Ovary (tissue), 9 donors: ENCODE results near the gene PARG. TPM values are rescaled to one million over a fixed set of nuclear protein-coding genes. Genes with fewer than 3 reads are reported as not detected.

Experiments used
- DNase-seq, 5 donors: peaks; one replicate each; pipeline ENCODE4 v3.0.0-alpha.2; 2019 to 2020
- H3K27ac ChIP-seq, 2 donors: fragments of 200-600 bp; one replicate each; pipeline versions ENCODE4 v1.5.1 to v1.8.0; 2019 to 2022
- H3K27me3 ChIP-seq: fragments of 200-600 bp; one replicate; pipeline ENCODE4 v1.8.0; 2022
- H3K36me3 ChIP-seq: fragments of 200-600 bp; sonication (generic); one replicate; pipeline ENCODE4 v1.5.1; 2019
- H3K4me1 ChIP-seq: one replicate; pipeline ENCODE4 v1.8.1; 2013; ENCODE audit warnings: mild to moderate bottlenecking, moderate library complexity; ENCODE audit not compliant: insufficient read depth
- H3K4me3 ChIP-seq: fragments of 200-600 bp; sonication (generic); one replicate; pipeline ENCODE4 v1.5.1; 2017
- H3K9me3 ChIP-seq, 2 donors: fragments of 200-600 bp in 1 of 2; sonication (generic) in 1 of 2; one replicate each; pipeline versions ENCODE4 v1.5.1 to v1.8.1; 2013 to 2019; ENCODE audit warnings: mild to moderate bottlenecking in 1 of 2, moderate library complexity in 1 of 2
- EP300 ChIP-seq: sonication (generic); formaldehyde crosslinking; IDR thresholded peaks from one replicate; pipeline ENCODE4 v1.6.1; 2017; ENCODE audit warnings: antibody characterized with exemption
- POLR2A ChIP-seq: fragments of 450-650 bp; IDR thresholded peaks from one replicate; pipeline ENCODE4 v1.6.1; 2017; ENCODE audit warnings: antibody characterized with exemption, mild to moderate bottlenecking, moderate library complexity
- WGBS, 3 donors: extraction: QIAGEN DNeasy Blood & Tissue Kit in 1 of 3; methylation state at CpG; one replicate each; pipeline versions ENCODE4 v1.1.5 to v1.1.7; 2013 to 2017; 5-methylcytosine and 5-hydroxymethylcytosine counted together
- intact Hi-C, 4 donors: fragments of 100-400 bp; cut with DNase I; formaldehyde crosslinking; loops; one replicate each; pipeline versions ENCODE4 v1.11.0 to v1.15.1; 2022 to 2023
- polyA plus RNA-seq, 2 donors: library from polyadenylated mRNA; stranded (reverse); fragments of 200-250 nt in 1 of 2; fragments of 350-450 nt in 1 of 2; fragmentation: Illumina TruSeq in 1 of 2; extraction: RNeasy Lipid Tissue Mini Kit (QIAGEN cat#74804) in 1 of 2; gene quantifications; one replicate each; pipeline ENCODE4 v1.2.3, GENCODE V29; 2013 to 2014
- small RNA-seq: library from RNA; depleted of rRNA; stranded (forward); fragments of <200 nt; gene quantifications from one replicate; pipeline ENCODE3, GENCODE V24; 2016
- total RNA-seq, 7 donors: library from RNA; depleted of rRNA in 2 of 7; stranded (reverse); fragments of >200 nt in 2 of 7; fragmentation: NEBNext Ultra II Directional in 3 of 7; extraction: Animal tissue kit (Norgen Biotek cat#: 25700) in 3 of 7; gene quantifications; one replicate each; pipeline versions ENCODE4 v1.1.0 to v1.2.4, GENCODE V29; 2016 to 2023
- TF ChIP-seq, protein P1 (sequence below), 3 donors: fragments of 450-650 bp in 2 of 3; fragments of 200-600 bp in 1 of 3; IDR thresholded peaks; one replicate each; pipeline versions ENCODE4 v1.5.1 to v1.8.0; 2016 to 2022; ENCODE audit warnings: antibody characterized with exemption in 3 of 3, mild to moderate bottlenecking in 1 of 3
- donor health status: DM: no; HTN: no; CAD: no; lungs with moderate emphysema.
- donor health status: DM: no; HTN: no; CAD: no.
- donor health status: Bipolar disorder and iron deficiency.
- donor health status: DM: yes; HTN: yes; CAD: no.
- donor health status: DM: no; HTN: no; CAD: no.
- donor health status: DM: yes; HTN: yes; CAD: no.

The PARG gene
- total and polyA plus RNA-seq, 9 donors: 8.1 to 33.3 (median 26.8) TPM

DNA sequence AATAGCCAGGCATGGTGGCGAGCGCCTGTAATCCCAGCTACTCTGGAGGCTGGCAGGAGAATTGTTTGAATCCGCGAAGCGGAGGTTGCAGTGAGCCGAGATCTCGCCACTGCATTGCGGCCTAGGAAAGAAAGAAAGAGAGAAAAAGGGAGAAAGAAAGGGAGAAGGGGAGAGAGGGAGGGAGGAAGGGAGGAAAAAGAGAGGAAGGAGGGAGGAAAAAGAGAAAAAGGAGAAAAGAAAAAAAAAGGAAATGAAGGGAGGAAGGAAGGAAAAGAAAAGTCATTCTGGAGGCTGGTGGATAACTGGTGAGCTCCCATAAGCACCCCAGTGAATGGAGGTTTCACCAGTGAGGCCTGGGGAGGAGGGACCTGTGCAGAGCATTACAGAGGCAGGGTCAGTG is 172.1 kb downstream of the PARG start:
- no peaks in the 10 kb centered on the region for H3K4me1 ChIP-seq
- H3K27ac ChIP-seq: no peak overlapping the region
- H3K27me3 ChIP-seq: no peaks in the 10 kb centered on the region
- 90 to 94% (median 94%) methylated on average over 8 of the region's 8 CpGs for WGBS, 3 donors
- DNase-seq: no peak
- no peaks in the 10 kb centered on the region for H3K36me3 ChIP-seq
- intact Hi-C loops: no loop called here
- H3K9me3 ChIP-seq: peaks cover 0 to 4% of the 10 kb centered on the region in 2 donors
- H3K4me3 ChIP-seq: no peak overlapping the region
- TF ChIP-seq POLR2A (no peak), EP300 (no peak)
- TF ChIP-seq, protein P1, sequence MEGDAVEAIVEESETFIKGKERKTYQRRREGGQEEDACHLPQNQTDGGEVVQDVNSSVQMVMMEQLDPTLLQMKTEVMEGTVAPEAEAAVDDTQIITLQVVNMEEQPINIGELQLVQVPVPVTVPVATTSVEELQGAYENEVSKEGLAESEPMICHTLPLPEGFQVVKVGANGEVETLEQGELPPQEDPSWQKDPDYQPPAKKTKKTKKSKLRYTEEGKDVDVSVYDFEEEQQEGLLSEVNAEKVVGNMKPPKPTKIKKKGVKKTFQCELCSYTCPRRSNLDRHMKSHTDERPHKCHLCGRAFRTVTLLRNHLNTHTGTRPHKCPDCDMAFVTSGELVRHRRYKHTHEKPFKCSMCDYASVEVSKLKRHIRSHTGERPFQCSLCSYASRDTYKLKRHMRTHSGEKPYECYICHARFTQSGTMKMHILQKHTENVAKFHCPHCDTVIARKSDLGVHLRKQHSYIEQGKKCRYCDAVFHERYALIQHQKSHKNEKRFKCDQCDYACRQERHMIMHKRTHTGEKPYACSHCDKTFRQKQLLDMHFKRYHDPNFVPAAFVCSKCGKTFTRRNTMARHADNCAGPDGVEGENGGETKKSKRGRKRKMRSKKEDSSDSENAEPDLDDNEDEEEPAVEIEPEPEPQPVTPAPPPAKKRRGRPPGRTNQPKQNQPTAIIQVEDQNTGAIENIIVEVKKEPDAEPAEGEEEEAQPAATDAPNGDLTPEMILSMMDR (IDR thresholded peaks at IDR 0.05): no peak

DNA sequence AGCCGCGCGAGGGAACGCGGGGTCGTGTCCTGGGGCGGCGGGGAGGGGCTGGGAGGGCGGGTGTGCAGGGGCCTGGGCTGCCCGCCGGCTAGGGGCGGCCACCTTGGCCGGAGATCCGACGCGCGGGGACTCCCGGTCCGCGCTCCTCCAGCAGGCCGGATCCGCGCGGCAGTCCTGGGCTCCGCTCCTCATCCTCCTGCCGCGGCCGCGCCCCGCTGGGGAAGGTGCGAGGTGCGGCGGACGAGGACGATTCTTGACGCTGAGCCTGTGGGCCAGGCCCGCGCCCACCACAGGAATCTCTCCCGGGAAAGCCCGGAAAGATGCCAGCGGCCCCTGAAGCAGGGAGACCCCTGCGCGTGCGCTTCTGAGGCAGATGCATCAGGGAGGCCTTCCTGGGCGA is 173.1 kb downstream of the PARG start:
- H3K27ac ChIP-seq: no peak overlapping the region
- TF ChIP-seq, protein P1 (IDR thresholded peaks at IDR 0.05): no peak
- TF ChIP-seq POLR2A (no peak), EP300 (no peak)
- no peak for DNase-seq
- no peaks in the 10 kb centered on the region for H3K27me3 ChIP-seq
- H3K9me3 ChIP-seq: peaks cover 0 to 4% of the 10 kb centered on the region in 2 donors
- no peaks in the 10 kb centered on the region for H3K4me1 ChIP-seq
- no peaks in the 10 kb centered on the region for H3K36me3 ChIP-seq
- H3K4me3 ChIP-seq: no peak overlapping the region
- intact Hi-C loops: no loop called here
- WGBS, 3 donors: 2 to 6% (median 5%) methylated on average over 30 to 45 of the region's 45 CpGs

DNA sequence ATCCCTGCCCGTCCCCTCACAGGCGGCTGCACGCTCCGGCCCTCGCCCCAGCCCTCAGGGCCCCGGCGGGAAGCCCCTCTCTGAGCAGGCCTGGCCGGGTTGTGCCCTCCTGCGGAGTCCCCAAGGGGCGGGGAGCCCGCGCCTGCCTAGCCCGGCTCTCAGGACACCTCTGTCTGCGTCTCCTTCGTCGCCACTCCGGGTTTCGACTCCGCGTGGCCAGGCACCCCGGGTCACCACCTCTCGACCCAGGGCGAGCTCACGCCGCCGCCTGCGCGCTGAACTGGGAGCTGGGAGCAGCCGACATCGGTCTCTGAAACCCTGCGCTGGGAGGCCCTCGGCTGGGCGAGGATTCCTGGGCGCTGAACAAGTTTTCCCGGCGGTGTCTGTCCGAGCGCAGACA is 173.5 kb downstream of the PARG start:
- Histone ChIP-seq H3K36me3 (no peaks in the 10 kb centered on the region), H3K27ac (no peak overlapping the region), H3K9me3 (peaks cover 0 to 4% of the 10 kb centered on the region in 2 donors), H3K4me3 (no peak overlapping the region), H3K4me1 (no peaks in the 10 kb centered on the region), H3K27me3 (no peaks in the 10 kb centered on the region)
- DNase-seq: no peak
- intact Hi-C loops: no loop called here
- WGBS, 3 donors: 0 to 17% (median 1%) methylated on average over 7 to 38 of the region's 38 CpGs
- TF ChIP-seq, protein P1 (IDR thresholded peaks at IDR 0.05): no peak
- TF ChIP-seq EP300: no peak
- TF ChIP-seq POLR2A: no peak

Small RNA genes within 50 kb of the gene (small RNA-seq; reads per million reads assigned to genes)
- gene RNA5SP317 (not detected), gene SNORA74C-2 (not detected)

Other genes starting within 250 kb of the PARG start
- 1 to 10 TPM in 5 of 7 donors, under 1 TPM in 2; 0.60 to 3.3 (median 2.7) TPM for gene OGDHL, start 179.7 kb downstream of the PARG start, total RNA-seq
- gene OGDHL, start 179.7 kb downstream of the PARG start, polyA plus RNA-seq: 1 to 10 TPM in 1 of 2 donors, under 1 TPM in 1; 0.60 to 1.9 TPM
- gene TIMM23B, start within 50 bp of the PARG start, total RNA-seq: 10 to 100 TPM; 14.1 to 26.8 (median 15.2) TPM
- 10 to 100 TPM in 1 of 2 donors, 1 to 10 TPM in 1; 8.7 to 11.7 TPM for gene TIMM23B, start within 50 bp of the PARG start, polyA plus RNA-seq
- gene AGAP6, start 46.4 kb upstream of the PARG start, total RNA-seq: 10 to 100 TPM in 5 of 7 donors, 1 to 10 TPM in 2; 9.1 to 20.9 (median 10.2) TPM
- gene AGAP6, start 46.4 kb upstream of the PARG start, polyA plus RNA-seq: 1 to 10 TPM; 7.3 to 9.3 TPM
- gene WASHC2A, start 125.9 kb upstream of the PARG start, total RNA-seq: 10 to 100 TPM; 23.6 to 46.3 (median 37.0) TPM
- gene WASHC2A, start 125.9 kb upstream of the PARG start, polyA plus RNA-seq: 10 to 100 TPM; 23.2 to 56.1 TPM